HG02678 (cell line): Measurements from ENCODE around the gene MYO1E.
A peak's percentile ranks its signal among the peaks of the same experiment; 100 is the strongest.
"Not testable (repeated sequence)": the region's sequence is repeated elsewhere in the genome, so short reads cannot be mapped to it uniquely, and the experiment has no call there.

Experiments used
- ATAC-seq: cut with Tn5 transposase; IDR thresholded peaks from one replicate; pipeline ENCODE4 v1.9.1; 2021; ENCODE audit warnings: mild to moderate bottlenecking, moderate library complexity; ENCODE audit not compliant: unreplicated experiment

The MYO1E gene

DNA sequence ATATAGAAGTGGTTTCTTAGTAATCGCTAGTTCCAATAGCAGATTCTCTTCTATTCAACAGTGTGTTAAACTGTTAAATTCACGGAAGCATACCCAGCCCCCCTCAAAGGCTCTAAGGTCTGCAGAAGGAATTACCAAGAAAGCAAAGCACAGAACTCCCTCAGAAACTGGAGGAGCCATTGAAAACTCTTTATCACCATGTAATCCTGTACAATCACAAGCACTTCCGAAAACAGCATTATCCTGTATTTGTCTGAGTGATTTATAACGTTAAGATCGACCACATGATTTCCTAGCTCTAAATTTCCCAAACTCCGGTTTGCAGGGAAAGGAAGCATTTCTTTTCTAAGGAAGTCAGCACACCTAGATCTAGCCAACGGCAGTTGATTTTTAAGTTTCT lies 20.0 kb downstream of the MYO1E start:
- ATAC-seq: no peak

DNA sequence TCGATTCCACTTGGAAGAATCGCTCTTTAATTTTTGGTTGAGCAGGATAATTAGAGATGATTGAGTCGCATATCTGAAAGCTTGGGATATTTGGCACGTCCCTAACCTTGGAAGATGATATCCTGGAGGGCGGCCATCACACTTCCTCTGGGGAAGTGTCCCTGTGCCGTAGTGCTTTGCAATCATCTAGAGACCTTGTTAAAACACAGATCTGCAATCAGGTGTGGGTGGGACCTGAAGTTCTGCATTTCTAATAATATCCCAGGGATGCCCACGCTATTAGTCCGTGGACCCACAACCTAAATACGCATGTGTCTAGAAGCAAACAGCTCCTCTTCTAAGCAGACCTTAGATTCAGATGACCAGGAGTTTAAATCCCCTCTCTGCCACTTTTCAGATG lies 20.5 kb downstream of the MYO1E start:
- no peak for ATAC-seq

DNA sequence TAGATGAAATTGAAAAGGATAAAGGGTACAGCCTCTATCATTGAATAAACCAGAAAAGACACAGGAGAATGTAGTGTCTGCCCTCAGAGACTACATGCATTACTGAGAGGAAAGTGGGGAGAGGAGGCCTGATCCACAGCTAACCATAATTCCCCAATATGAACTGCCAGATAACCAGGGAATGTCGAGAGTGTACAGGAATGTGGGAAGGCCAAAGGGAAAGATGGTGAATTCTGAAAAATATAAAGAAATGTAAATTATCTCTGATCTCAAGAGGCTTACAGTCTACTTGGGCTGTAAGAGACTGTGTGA lies 22.3 kb downstream of the MYO1E start:
- no peak for ATAC-seq

DNA sequence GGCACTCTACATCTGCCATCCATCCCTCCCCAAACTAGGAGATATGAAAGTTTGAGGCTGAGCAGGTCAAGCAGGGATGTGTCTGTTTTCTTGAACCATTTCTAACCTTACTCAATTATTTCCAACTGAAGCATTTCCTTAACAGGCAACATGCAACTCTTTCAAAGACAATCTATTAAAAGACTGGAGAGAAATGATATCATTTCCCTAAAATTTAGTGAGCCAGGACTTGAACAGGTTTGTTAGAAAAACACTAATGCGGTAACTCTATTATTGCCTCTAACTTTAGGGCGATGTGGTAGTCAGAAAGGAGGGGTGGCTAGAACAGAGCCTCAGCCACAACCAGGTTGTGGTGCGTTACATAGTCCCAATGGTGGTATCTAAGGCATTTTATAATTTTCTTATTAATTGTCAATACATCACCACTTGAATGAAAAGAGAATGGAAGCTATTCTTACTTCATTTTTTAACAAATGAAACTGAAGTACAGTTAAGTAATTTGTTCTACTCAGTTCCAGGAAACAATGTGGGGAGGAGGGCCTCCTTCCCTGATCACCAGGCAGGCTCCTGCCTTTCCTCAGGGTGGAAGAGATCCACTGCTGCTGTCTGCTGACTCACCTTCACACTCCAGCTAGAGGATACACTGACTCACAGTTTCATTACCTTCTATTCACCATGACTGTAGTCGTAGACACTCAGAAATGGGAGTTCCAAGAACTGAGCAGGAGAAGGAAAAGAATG lies 22.8 kb downstream of the MYO1E start:
- no peak for ATAC-seq

DNA sequence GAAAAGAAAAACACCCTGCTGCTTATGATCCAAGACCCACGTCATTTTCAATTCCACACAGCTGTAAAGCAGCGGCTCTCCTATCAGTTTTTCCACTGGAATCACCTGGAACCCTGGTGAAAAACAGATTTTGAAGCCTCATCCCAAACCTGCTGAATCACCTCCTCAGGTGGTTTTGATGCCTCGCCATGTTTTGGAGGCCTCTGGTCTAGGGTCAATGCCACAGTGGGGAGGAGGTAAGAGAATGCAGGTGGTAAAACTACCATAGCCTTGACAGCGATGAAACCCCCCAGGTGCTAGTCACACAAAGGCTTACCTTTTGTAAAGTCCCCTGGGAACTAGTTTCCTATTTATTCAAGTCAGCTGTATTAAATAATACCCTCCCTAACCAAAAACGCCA lies 24.8 kb downstream of the MYO1E start:
- no peak for ATAC-seq

DNA sequence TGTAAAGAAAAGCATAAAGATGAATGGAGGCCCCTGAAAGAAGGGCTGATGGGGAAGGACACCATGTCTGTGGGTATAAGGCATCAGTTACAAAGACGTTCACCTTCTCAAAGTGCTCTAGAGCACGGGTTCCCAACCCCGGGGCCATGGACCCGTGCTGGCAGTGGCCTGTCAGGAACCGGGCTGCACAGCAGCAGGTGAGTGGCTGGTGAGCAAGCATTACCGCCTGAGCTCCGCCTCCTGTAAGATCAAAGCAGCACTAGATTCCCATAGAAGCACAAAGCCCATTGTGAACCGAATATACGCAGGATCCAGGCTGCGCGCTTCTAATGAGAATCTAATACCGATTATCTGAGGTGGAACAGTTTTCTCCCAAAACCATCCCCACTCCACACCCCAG lies 25.7 kb downstream of the MYO1E start:
- no peak for ATAC-seq

DNA sequence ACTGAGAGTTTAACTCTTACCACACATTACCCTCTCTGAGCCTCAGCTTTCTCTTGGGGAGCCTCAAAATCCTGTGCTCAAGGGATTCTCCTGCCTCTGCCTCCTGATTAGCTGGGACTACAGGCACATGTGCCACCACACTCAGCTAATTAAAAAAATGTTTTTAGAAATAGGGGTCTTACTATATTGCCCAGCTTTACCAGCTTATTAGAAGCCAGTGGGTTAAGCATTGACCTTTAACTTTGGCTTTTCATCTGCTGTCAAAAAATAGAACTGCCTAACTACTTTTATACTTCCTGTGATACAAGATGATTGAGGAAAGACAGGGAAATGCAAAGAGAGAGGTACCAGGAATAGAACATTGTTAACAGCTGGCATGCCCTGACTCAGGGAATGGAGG lies 27.3 kb downstream of the MYO1E start:
- no peak for ATAC-seq

DNA sequence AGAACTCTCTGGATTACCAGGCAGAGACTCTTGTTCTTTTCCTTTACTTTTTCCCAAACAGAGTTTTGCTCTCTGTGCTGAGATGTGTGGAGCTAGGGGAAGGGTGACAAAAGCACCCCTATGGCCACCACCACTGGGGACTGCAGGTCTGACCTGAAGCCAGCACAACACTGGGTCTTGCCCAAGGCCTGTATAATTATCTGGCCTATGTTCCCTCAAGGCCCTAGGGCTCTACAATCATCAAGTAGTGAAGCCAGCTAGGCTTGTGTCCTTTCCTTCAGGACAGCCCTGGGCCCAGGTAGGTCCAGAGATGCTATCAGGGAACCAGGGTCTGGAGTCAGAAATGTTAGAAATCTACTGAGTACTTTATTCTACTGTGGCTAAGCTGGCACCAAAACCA lies 28.4 kb downstream of the MYO1E start:
- no peak for ATAC-seq

DNA sequence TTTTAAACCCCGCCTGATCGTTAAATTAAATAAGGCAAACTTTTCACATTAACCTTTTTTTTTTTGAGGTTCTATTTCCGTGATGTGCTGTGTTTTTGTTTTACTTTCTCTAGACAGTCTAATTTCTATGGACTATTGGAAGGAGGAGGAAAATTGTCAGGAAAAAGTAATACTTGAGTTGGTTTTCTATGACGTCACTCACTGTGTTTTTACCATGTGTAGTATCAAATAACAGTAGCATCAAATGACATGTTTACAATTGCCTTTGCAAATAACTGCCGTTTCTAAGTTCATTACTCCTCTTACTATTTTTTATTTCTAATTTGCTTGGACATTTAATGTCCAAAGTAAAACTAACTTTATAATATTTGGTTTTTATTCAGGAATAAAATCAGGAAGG lies 32.3 kb downstream of the MYO1E start:
- ATAC-seq: no peak

DNA sequence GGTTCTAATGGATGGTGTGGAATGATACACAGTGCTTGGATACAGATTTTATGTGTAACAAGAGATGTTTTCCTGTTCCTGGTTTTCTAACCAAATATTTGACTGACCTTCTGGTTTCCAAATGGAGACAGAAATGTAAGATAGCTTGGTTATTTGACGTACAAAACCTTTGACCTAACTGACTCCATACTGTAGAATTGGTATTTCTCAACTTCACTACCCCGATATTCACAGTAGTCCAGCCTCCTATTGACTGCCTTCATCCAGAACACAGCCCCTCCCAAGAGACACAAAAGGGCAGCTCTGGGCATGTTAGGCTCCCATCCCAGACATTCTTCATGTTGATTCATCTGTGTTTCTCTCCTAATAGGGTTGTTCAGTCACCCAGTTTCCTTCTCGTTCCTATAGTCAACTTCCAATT lies 33.4 kb downstream of the MYO1E start:
- no peak for ATAC-seq

DNA sequence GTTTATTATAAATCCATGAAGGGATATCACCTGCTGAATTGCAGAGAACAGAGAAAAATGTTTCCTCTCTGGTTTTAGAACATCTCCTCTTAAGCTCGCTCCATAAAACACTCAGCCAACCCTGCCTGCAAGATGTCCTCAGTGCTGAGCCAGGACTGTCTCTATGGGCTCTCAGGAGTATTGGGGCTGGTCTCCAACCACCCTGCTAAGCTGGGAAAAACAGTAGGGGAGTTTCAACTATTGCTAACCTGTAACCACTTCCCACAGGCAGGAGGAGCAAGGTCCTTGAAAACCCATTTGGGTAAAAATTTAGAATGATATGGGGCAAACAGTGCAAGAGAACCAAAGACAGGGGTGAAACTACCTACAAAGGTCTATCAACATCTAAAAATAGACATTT lies 34.3 kb downstream of the MYO1E start:
- no peak for ATAC-seq

DNA sequence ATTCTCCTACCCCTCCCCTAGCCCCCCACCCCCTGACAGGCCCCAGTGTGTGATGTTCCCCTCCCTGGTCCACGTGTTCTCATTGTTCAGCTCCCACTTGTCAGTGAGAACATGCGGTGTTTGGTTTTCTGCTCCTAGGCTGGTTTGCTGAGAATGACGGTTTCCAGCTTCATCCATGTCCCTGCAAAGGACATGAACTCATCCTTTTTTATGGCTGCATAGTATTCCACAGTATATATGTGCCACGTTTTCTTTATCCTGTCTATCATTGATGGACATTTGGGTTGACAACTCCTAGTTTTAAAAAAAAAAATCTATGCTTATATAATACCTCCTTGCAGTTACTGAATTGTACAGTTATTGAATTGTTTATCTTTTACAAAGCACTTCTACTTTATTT lies 35.9 kb downstream of the MYO1E start:
- not testable (repeated sequence) for ATAC-seq

DNA sequence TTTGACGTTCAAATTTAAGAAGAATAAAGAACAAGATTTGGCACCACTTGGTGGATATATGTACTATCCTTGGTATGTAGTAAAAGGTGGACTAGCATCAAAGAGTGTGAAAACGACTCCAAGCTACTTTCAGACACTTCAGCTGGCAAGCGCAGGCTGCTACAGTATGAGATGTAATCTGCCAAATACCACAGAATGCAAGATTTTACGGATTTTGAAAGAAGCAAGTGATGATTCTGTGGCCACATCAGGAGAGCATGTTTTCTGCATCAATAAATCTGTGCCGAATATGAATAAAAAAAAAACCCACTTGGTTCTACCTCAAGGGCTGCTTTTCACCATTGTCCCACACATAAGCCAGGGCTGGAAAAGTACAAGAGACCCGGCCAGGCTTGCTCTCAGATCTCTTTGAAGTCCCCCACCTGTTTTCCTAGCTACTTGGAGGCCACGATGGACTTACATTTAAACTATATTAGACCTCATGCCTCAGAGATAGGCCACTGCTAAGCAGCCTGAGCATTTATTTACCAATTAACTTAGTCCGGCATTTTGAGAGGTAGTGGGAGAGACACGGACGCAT lies 37.4 kb downstream of the MYO1E start:
- no peak for ATAC-seq

DNA sequence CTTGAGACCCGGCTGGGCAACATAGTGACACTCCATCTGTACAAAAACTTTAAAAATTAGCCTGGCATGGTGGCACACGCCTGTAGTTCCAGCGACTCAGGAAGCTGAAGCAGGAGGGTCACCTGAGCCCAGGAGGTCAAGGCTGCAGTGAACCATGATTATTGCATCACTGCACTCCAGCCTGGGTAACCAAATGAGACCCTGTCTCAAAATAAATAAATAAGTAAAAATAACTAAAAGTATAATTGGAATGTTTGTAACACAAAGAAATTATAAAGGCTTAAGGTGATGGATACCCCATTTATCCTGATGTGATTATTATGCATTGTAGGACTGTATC lies 38.6 kb downstream of the MYO1E start:
- no peak for ATAC-seq

DNA sequence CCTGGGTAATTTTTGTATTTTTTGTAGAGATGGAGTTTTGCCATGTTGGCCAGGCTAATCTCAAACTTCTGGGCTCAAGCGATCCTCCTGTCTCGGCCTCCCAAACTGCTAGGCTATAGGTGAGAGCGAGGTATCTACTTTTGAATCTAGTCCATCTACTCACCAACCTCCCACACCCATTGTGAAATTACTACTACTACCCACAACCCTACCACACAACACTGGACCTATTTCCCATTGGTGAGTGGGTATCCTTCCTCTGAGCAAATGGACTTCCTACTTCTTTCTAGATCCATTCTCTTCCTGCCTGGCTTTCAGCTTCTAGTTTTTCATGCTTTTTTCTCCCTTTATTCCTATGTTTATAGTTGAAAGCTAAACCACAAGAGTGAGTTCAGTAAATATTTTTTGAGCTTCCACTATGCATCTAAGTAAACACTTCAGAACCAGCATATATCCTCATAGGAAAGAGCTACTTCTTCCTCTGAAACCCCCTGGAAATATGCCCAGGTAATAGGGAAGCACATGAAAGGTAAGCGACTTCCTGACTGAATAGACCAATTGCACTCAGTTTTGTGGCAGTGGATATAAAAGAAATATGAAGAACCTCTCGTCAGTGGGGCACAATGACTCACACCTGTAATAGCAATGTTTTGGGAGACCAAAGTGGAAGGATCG lies 39.1 kb downstream of the MYO1E start:
- no peak for ATAC-seq

DNA sequence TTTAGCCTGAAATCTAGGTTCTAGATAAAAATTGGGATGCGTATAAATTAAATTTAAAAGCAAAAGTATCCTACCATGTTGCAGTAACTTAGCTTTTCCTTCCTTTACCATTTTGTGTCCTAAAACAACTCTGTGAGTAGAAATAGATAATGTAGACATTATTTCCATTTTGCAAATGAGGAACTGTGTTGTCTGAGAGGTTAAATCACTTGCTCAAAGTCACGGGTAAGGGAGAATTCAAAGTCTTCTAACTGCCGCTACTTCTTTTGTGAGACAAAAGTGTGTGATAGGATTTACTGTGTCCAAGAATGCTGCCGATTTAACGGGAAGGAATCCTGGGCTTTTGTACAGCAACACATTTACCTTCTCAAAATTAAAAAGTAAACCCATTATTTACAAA lies 40.7 kb downstream of the MYO1E start:
- ATAC-seq: no peak

DNA sequence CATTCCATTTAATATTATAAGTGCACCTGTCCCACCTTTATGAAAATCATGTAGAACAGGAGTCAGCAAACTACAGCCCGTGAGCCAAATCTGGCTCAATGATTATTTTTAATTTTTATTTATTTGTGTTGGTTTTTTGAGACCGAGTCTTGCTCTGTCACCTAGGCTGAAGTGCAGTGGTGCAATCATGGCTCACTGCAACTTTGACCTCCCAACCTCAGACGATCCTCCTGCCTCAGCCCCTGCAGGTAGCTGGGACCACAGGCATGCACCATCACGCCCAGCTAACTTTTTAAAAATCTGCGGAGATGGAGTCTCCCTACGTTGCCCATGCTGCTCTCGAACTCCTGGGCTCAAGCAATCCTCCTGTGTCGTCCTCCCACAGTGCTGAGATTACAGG lies 42.0 kb downstream of the MYO1E start:
- ATAC-seq: no peak

DNA sequence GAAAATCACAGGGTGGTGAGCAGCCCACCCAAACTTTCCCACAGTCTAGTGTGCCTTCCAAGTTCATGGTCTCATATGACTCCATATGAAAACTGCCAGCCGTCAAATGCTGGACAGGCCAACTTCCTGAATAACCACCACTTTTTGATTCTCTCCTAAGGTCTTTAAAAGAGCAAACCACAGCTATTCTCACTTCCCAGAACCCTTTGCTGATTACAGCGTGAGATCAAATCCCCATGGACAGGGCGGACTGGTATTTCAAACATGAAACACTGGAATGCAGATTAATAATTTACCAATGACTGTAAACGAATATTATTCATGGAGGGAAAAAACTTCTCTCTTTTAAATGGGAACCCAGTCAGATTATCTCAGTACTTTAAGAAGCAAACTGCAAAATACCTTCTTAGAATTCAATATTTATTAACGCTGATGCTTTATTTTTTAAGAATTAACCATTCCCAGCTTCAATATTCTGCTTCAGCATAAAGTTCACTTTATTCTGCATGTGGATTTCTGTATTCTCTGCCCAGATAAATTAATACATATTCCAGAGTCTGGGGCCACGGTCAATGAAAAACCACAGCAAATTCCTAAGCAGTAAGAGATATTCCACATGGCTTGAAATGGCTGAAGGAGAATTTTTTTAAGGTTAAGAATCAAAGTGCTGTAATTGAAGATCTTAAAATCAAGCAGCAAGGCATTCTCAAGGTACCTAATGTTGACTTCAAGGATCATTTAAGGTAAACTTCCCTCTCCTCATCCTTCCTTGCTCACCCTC lies 42.9 kb downstream of the MYO1E start:
- ATAC-seq: no peak

DNA sequence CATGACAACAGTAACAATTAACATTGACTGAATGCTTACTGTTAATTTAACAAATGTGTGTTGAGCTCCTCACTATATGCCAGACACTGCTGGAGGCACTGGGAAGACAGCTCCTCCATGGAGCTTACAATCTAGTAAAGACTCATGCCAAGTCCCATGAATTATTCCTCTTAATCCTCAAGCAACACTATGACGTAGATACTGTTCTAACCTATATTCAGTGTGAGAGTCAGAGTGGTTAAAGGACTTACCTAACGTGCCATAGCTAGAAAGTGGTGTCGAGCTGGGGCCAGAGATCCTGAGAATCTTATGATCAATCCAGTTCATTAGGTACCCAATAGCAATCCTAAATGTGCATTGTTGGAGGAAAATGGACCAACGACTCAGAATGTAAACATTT lies 43.6 kb downstream of the MYO1E start:
- ATAC-seq: no peak

DNA sequence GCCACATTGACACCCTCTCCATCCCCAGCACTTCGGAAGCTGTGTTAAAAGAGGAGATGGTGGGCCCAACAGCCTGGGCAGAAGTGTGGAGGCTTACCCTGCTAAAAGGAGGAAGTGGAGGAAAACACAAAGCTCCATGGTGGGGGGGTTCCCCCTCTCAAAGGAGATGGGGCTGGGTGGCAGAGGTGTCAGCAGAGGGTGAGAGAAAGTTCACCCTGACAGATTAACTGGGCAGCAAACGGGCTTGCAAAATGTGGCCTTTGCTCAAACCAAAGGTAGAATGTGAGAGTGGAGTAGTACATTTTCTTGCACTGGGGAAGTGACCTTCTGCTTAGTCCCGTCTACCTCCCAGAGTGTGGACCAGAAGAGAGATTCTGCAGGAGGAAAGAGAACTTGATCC lies 44.7 kb downstream of the MYO1E start:
- peak; percentile 83 for ATAC-seq

DNA sequence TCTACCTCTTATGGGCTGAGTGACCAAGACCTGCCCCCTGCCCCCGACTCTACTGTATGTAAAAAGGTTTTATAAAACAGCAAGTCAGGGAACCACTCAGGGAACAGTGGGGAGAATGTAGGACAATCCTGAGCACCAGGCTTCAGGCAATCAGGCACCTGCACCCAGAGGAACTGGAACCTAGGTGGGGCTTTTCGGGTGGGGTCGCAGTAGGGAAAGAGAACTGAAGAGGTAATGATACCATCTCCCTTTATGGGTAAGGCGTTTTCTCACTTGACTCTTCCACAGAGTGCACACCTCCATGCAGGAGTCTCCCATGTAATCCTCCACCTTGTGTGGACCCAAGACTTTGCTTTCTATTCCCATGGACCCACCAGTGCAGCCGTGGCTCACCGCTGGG lies 45.8 kb downstream of the MYO1E start:
- no peak for ATAC-seq
